C4-2B (cell line): ENCODE results near the gene KIF4A.

Experiments used
- ZFX ChIP-seq: fragments of 450-650 bp; IDR thresholded peaks from 2 replicates; pipeline ENCODE4 v1.6.1; 2017
- TF ChIP-seq, protein P1 (sequence below): fragments of 450-650 bp; conservative IDR thresholded peaks from 2 replicates; pipeline ENCODE4 v1.5.1; 2017; ENCODE audit warnings: mild to moderate bottlenecking

DNA sequence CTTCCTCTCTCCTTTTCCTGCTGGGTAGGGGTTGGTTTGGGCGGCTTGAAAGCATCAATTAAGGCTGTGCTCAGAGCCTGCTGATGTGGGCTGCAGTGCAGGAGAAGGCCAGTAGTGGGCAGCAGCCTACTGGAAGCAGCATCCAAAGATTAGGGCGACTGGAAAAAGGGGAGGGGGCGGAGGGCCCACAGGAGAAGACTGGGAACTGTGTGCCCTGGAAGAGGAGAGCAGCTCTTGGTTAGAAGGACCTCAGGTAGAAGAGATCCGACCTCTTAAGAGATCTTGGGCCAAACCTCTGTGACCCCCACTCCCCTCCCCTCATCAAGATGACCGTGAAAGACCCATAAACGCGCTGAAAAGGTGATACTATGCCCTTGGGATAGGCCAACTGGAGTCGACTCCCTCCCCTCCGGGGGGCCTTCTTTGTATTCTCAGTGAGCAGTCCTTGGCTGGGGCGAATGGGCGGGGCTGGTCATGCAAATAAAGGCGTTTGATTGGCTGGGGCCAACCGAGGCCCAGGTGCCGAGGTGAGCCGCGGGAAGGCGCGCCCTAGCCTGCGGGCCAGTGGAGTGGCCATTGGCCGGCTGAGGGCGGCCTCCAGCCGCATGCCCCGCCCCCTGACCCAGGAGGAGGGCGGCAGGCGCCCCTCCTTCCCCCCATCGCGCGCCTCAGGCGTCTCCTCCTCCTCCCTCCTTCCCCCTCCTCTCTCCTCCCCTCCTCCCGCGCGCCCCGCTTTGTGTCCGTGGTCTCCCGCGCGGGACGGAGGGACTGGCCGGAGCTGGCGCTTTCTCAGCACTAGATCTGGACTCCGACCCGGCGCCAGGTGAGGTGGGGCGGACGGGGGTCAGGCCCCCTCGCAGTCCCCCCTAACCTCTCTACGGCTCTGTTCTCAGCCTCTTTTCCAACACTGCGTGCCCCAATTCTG lies 164.8 kb downstream of the KIF4A start:
- TF ChIP-seq, protein P1, sequence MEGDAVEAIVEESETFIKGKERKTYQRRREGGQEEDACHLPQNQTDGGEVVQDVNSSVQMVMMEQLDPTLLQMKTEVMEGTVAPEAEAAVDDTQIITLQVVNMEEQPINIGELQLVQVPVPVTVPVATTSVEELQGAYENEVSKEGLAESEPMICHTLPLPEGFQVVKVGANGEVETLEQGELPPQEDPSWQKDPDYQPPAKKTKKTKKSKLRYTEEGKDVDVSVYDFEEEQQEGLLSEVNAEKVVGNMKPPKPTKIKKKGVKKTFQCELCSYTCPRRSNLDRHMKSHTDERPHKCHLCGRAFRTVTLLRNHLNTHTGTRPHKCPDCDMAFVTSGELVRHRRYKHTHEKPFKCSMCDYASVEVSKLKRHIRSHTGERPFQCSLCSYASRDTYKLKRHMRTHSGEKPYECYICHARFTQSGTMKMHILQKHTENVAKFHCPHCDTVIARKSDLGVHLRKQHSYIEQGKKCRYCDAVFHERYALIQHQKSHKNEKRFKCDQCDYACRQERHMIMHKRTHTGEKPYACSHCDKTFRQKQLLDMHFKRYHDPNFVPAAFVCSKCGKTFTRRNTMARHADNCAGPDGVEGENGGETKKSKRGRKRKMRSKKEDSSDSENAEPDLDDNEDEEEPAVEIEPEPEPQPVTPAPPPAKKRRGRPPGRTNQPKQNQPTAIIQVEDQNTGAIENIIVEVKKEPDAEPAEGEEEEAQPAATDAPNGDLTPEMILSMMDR, result peak; percentile 88
- no peak for TF ChIP-seq ZFX
